Mucosa of rectum (tissue), 2 donors: ENCODE measurements around the gene CCNL2.

Experiments used
- H3K27ac ChIP-seq, 2 donors: one replicate each; pipeline ENCODE4 v1.7.0; 2013; ENCODE audit warnings: inconsistent platforms in 2 of 2, low read depth in 2 of 2, low read length in 2 of 2
- H3K27me3 ChIP-seq, 2 donors: one replicate each; pipeline ENCODE4 v1.7.0; 2013; ENCODE audit warnings: low read length in 2 of 2; ENCODE audit not compliant: control insufficient read depth in 2 of 2, insufficient read depth in 2 of 2
- H3K36me3 ChIP-seq, 2 donors: one replicate each; pipeline ENCODE4 v1.7.0; 2013; ENCODE audit warnings: low read length in 2 of 2; ENCODE audit not compliant: control insufficient read depth in 2 of 2, insufficient read depth in 2 of 2
- H3K4me1 ChIP-seq, 2 donors: one replicate each; pipeline ENCODE4 v1.7.0; 2013; ENCODE audit warnings: low read length in 2 of 2, mild to moderate bottlenecking in 1 of 2; ENCODE audit not compliant: control insufficient read depth in 2 of 2, insufficient read depth in 2 of 2
- H3K4me3 ChIP-seq, 2 donors: one replicate each; pipeline ENCODE4 v1.7.0; 2013; ENCODE audit warnings: low read length in 2 of 2
- H3K9ac ChIP-seq, 2 donors: one replicate each; pipeline ENCODE4 v1.7.0; 2013; ENCODE audit warnings: low read length in 2 of 2, low read depth in 1 of 2, mild to moderate bottlenecking in 1 of 2
- H3K9me3 ChIP-seq, 2 donors: one replicate each; pipeline ENCODE4 v1.7.0; 2013; ENCODE audit warnings: low read length in 2 of 2; ENCODE audit not compliant: control insufficient read depth in 2 of 2
- donor health status: healthy.
- donor health status: Normal muscosa, but diverticular disease.

Gene CCNL2

GRCh38 chr1:1356796-1357401 lies 42.2 kb downstream of the CCNL2 start:
- peak overlapping the region in 1 of 2 donors; percentile 26 for H3K9ac ChIP-seq
- no peaks in the 10 kb centered on the region for H3K9me3 ChIP-seq
- H3K27me3 ChIP-seq, result peaks cover 18 to 25% of the 10 kb centered on the region in 2 donors
- H3K36me3 ChIP-seq, result peaks cover 0 to 3% of the 10 kb centered on the region in 2 donors
- H3K4me3 ChIP-seq, result peak overlapping the region; percentile 27 to 65
- peaks cover 2 to 4% of the 10 kb centered on the region in 2 donors for H3K4me1 ChIP-seq
- H3K27ac ChIP-seq, result peak overlapping the region; percentile 79 to 82

- peaks cover 0 to 3% of the 10 kb centered on the region in 2 donors for H3K36me3 ChIP-seq
- peaks cover 2 to 4% of the 10 kb centered on the region in 2 donors for H3K4me1 ChIP-seq
- peak overlapping the region in 1 of 2 donors; percentile 82 for H3K27ac ChIP-seq
- H3K4me3 ChIP-seq, result peak overlapping the region in 1 of 2 donors; percentile 65
- H3K9me3 ChIP-seq, result no peaks in the 10 kb centered on the region
- peaks cover 18 to 25% of the 10 kb centered on the region in 2 donors for H3K27me3 ChIP-seq
- no peak overlapping the region for H3K9ac ChIP-seq
Observed at GRCh38 chr1:1356166-1356795, 42.9 kb downstream of the CCNL2 start.

- H3K9me3 ChIP-seq, result no peaks in the 10 kb centered on the region
- peaks cover 0 to 3% of the 10 kb centered on the region in 2 donors for H3K36me3 ChIP-seq
- peaks cover 18 to 22% of the 10 kb centered on the region in 2 donors for H3K27me3 ChIP-seq
- H3K27ac ChIP-seq, result no peak overlapping the region
- no peak overlapping the region for H3K4me3 ChIP-seq
- H3K9ac ChIP-seq, result no peak overlapping the region
- peaks cover 2 to 4% of the 10 kb centered on the region in 2 donors for H3K4me1 ChIP-seq
Observed at GRCh38 chr1:1355416-1355815, 43.7 kb downstream of the CCNL2 start.

GRCh38 chr1:1354271-1355247 lies 44.6 kb downstream of the CCNL2 start:
- Histone ChIP-seq H3K36me3 (peaks cover 0 to 3% of the 10 kb centered on the region in 2 donors), H3K4me3 (no peak overlapping the region), H3K27me3 (peaks cover 18 to 22% of the 10 kb centered on the region in 2 donors), H3K4me1 (peaks cover 2 to 4% of the 10 kb centered on the region in 2 donors), H3K9ac (no peak overlapping the region), H3K9me3 (no peaks in the 10 kb centered on the region), H3K27ac (no peak overlapping the region)

GRCh38 chr1:1353389-1354151 lies 45.6 kb downstream of the CCNL2 start:
- no peak overlapping the region for H3K27ac ChIP-seq
- peaks cover 0 to under 1% of the 10 kb centered on the region in 2 donors for H3K4me1 ChIP-seq
- peaks cover 11 to 20% of the 10 kb centered on the region in 2 donors for H3K27me3 ChIP-seq

GRCh38 chr1:1352786-1353388 lies 46.2 kb downstream of the CCNL2 start:
- no peak overlapping the region for H3K4me3 ChIP-seq
- H3K27me3 ChIP-seq, result peaks cover 9 to 15% of the 10 kb centered on the region in 2 donors
- H3K27ac ChIP-seq, result no peak overlapping the region
- no peak overlapping the region for H3K9ac ChIP-seq
- H3K9me3 ChIP-seq, result no peaks in the 10 kb centered on the region
- H3K4me1 ChIP-seq, result peaks cover 5 to 6% of the 10 kb centered on the region in 2 donors
- peaks cover 0 to 3% of the 10 kb centered on the region in 2 donors for H3K36me3 ChIP-seq

More at GRCh38 chr1:1353389-1354151, 45.6 kb downstream of the CCNL2 start:
- Histone ChIP-seq H3K36me3 (peaks cover 0 to 3% of the 10 kb centered on the region in 2 donors), H3K4me3 (no peak overlapping the region), H3K9ac (no peak overlapping the region), H3K9me3 (no peaks in the 10 kb centered on the region)

GRCh38 chr1:1351511-1352427 lies 47.4 kb downstream of the CCNL2 start:
- H3K9ac ChIP-seq, result no peak overlapping the region
- peaks cover 0 to 3% of the 10 kb centered on the region in 2 donors for H3K36me3 ChIP-seq
- no peak overlapping the region for H3K4me3 ChIP-seq
- peak overlapping the region in 1 of 2 donors; percentile 38 for H3K27ac ChIP-seq
- peaks cover 6 to 13% of the 10 kb centered on the region in 2 donors for H3K27me3 ChIP-seq
- H3K9me3 ChIP-seq, result no peaks in the 10 kb centered on the region
- H3K4me1 ChIP-seq, result peaks cover 16 to 17% of the 10 kb centered on the region in 2 donors

- Histone ChIP-seq H3K4me3 (peak within 1 kb of the TSS; percentile 68 to 82), H3K4me1 (peaks cover 28 to 38% of the 10 kb centered on the region in 2 donors), H3K27ac (peak within 1 kb of the TSS; percentile 88 to 92)
Observed at GRCh38 chr1:1349256-1350012, 49.7 kb downstream of the CCNL2 start, which contains the start of gene DVL1. TSS of gene DVL1 (minus strand) at chr1:1349418. CDS start at chr1:1349065, 353 bp downstream.

More at GRCh38 chr1:1349256-1350012, 49.7 kb downstream of the CCNL2 start, which contains the start of gene DVL1:
- Histone ChIP-seq H3K27me3 (peaks cover 4 to 11% of the 10 kb centered on the region in 2 donors), H3K36me3 (peaks cover 0 to 3% of the 10 kb centered on the region in 2 donors), H3K9ac (peak within 1 kb of the TSS; percentile 83 to 90), H3K9me3 (no peaks in the 10 kb centered on the region)
